Measurements from ENCODE around the gene HCFC2. TPM values are rescaled to one million over a fixed set of nuclear protein-coding genes. Genes with fewer than 3 reads are reported as not detected.

Gene HCFC2
- total RNA-seq, 1 experiment from 2014 or later = 8.5 TPM

- ChIA-PET POLR2A (no interaction called here), CTCF (no interaction called here)
- Histone ChIP-seq H3K4me1 (ENCODE audit: control insufficient read depth, insufficient read depth, low read length) (peaks cover 12% of the 10 kb centered on the region), H3K36me3 (ENCODE audit: control insufficient read depth, insufficient read depth, low read length) (no peaks in the 10 kb centered on the region), H3K27me3 (ENCODE audit: control insufficient read depth, insufficient read depth, low read length) (peaks cover 6% of the 10 kb centered on the region; the same call in 1 of the 2 replicates), H3K27ac (ENCODE audit: low read length) (no peak overlapping the region), H3K9me3 (ENCODE audit: control insufficient read depth, insufficient read depth, low read depth, low read length) (no peaks in the 10 kb centered on the region), H3K4me3 (ENCODE audit: low read depth in 2 of 2, low read length in 2 of 2) (no peak overlapping the region)
- no peak for DNase-seq (ENCODE audit: low read depth, low spot score)
- BruUV-seq (replicated peaks) = no TSS peak
- in situ Hi-C loops (cut with HindIII; ENCODE audit: low pct_unique_long_range_greater_than_20kb, low sequenced_read_pairs) (no loop called here), intact Hi-C loops (cut with micrococcal nuclease; ENCODE audit: unreplicated experiment) (no loop called here)
- no peak for ATAC-seq
- TF ChIP-seq REST (IDR thresholded peaks at IDR 0.05; ENCODE audit: insufficient read depth in 1 of 2, low read depth in 2 of 2, low read length in 1 of 2) (no peak), SIN3A (IDR thresholded peaks at IDR 0.05; ENCODE audit: borderline replicate concordance, insufficient read depth, low read depth, low read length) (no peak), CTCF (IDR thresholded peaks at IDR 0.05) (no peak), TCF7L2 (IDR thresholded peaks at IDR 0.05; ENCODE audit: low read depth, low read length) (no peak), POLR2AphosphoS5 (IDR thresholded peaks at IDR 0.05; ENCODE audit: low read depth, low read length) (no peak)
Measured at GRCh38 chr12:104048162-104048561, 16.2 kb upstream of the HCFC2 start.

- ChIA-PET CTCF (no interaction called here), POLR2A (no interaction called here)
- peaks cover 12% of the 10 kb centered on the region for H3K4me1 ChIP-seq (ENCODE audit: control insufficient read depth, insufficient read depth, low read length)
- in situ Hi-C loops (cut with HindIII; ENCODE audit: low pct_unique_long_range_greater_than_20kb, low sequenced_read_pairs) (no loop called here), intact Hi-C loops (cut with micrococcal nuclease; ENCODE audit: unreplicated experiment) (no loop called here)
- no peaks in the 10 kb centered on the region for H3K9me3 ChIP-seq (ENCODE audit: control insufficient read depth, insufficient read depth, low read depth, low read length)
- no peak overlapping the region; a peak in 1 of 4 replicates for H3K4me3 ChIP-seq (ENCODE audit: low read depth in 2 of 2, low read length in 2 of 2)
- H3K27me3 ChIP-seq (ENCODE audit: control insufficient read depth, insufficient read depth, low read length) = peaks cover 6% of the 10 kb centered on the region; the same call in 1 of the 2 replicates
- ATAC-seq (no peak), DNase-seq (ENCODE audit: low read depth, low spot score) (no peak)
- BruUV-seq (replicated peaks) = no TSS peak
- H3K27ac ChIP-seq (ENCODE audit: low read length) = no peak overlapping the region
- H3K36me3 ChIP-seq (ENCODE audit: control insufficient read depth, insufficient read depth, low read length) = no peaks in the 10 kb centered on the region
- TF ChIP-seq CTCF (IDR thresholded peaks at IDR 0.05) = no peak
- TF ChIP-seq REST (IDR thresholded peaks at IDR 0.05; ENCODE audit: insufficient read depth in 1 of 2, low read depth in 2 of 2, low read length in 1 of 2) = no peak
- no peak for TF ChIP-seq POLR2AphosphoS5 (IDR thresholded peaks at IDR 0.05; ENCODE audit: low read depth, low read length)
- no peak for TF ChIP-seq SIN3A (IDR thresholded peaks at IDR 0.05; ENCODE audit: borderline replicate concordance, insufficient read depth, low read depth, low read length)
- no peak for TF ChIP-seq TCF7L2 (IDR thresholded peaks at IDR 0.05; ENCODE audit: low read depth, low read length)
Measured at GRCh38 chr12:104048811-104049210, 15.5 kb upstream of the HCFC2 start.

Data from Panc1 (cell line).